Measurements from ENCODE around the gene CCRL2.
A peak's percentile ranks its signal among the peaks of the same experiment; 100 is the strongest.
"Not testable (repeated sequence)": the region's sequence is repeated elsewhere in the genome, so short reads cannot be mapped to it uniquely, and the experiment has no call there.

Gene CCRL2

GRCh38 chr3:46393554-46394434 is 13.3 kb upstream of the CCRL2 start:
- Mint-ChIP-seq H3K9me3 (no peaks in the 10 kb centered on the region), H3K27ac (no peak overlapping the region), H3K4me3 (no peak overlapping the region), H3K36me3 (no peaks in the 10 kb centered on the region), H3K4me1 (peaks cover 26% of the 10 kb centered on the region)
- ATAC-seq (no peak), DNase-seq (ENCODE audit: low spot score in 2 of 2) (no peak)

GRCh38 chr3:46395210-46395661 is 11.8 kb upstream of the CCRL2 start:
- Mint-ChIP-seq H3K27ac (peak overlapping the region; percentile 3), H3K4me3 (no peak overlapping the region)

GRCh38 chr3:46395766-46396530 is 11.1 kb upstream of the CCRL2 start:
- H3K4me3 Mint-ChIP-seq = no peak overlapping the region
- peak; percentile 65 for ATAC-seq
- DNase-seq (ENCODE audit: low spot score in 2 of 2) = no peak
- no peaks in the 10 kb centered on the region for H3K9me3 Mint-ChIP-seq
- H3K27ac Mint-ChIP-seq = no peak overlapping the region
- H3K36me3 Mint-ChIP-seq = no peaks in the 10 kb centered on the region
- H3K4me1 Mint-ChIP-seq = peaks cover 26% of the 10 kb centered on the region

More at GRCh38 chr3:46395210-46395661, 11.8 kb upstream of the CCRL2 start:
- DNase-seq (ENCODE audit: low spot score in 2 of 2) (no peak), ATAC-seq (no peak)
- no peaks in the 10 kb centered on the region for H3K9me3 Mint-ChIP-seq
- H3K36me3 Mint-ChIP-seq = no peaks in the 10 kb centered on the region
- peaks cover 26% of the 10 kb centered on the region for H3K4me1 Mint-ChIP-seq

GRCh38 chr3:46397111-46397510 is 9.9 kb upstream of the CCRL2 start:
- Mint-ChIP-seq H3K9me3 (no peaks in the 10 kb centered on the region), H3K4me1 (peaks cover 26% of the 10 kb centered on the region), H3K4me3 (no peak overlapping the region), H3K36me3 (no peaks in the 10 kb centered on the region), H3K27ac (no peak overlapping the region)
- no peak for ATAC-seq
- no peak for DNase-seq (ENCODE audit: low spot score in 2 of 2)

- DNase-seq (ENCODE audit: low spot score in 2 of 2) (no peak), ATAC-seq (no peak)
- Mint-ChIP-seq H3K4me1 (peaks cover 26% of the 10 kb centered on the region), H3K27ac (no peak overlapping the region), H3K9me3 (no peaks in the 10 kb centered on the region), H3K36me3 (no peaks in the 10 kb centered on the region), H3K4me3 (no peak overlapping the region)
Measured at GRCh38 chr3:46398186-46398955, 8.7 kb upstream of the CCRL2 start.

GRCh38 chr3:46399098-46399497 is 8.0 kb upstream of the CCRL2 start:
- Mint-ChIP-seq H3K9me3 (no peaks in the 10 kb centered on the region), H3K27ac (no peak overlapping the region), H3K4me3 (no peak overlapping the region), H3K4me1 (peaks cover 26% of the 10 kb centered on the region), H3K36me3 (no peaks in the 10 kb centered on the region)
- DNase-seq (ENCODE audit: low spot score in 2 of 2) = no peak
- no peak for ATAC-seq

- H3K4me1 Mint-ChIP-seq = peaks cover 23% of the 10 kb centered on the region
- H3K4me3 Mint-ChIP-seq = no peak overlapping the region
- no peaks in the 10 kb centered on the region for H3K36me3 Mint-ChIP-seq
- DNase-seq (ENCODE audit: low spot score in 2 of 2) (no peak), ATAC-seq (peak; percentile 51)
- H3K9me3 Mint-ChIP-seq = no peaks in the 10 kb centered on the region
- H3K27ac Mint-ChIP-seq = no peak overlapping the region
Measured at GRCh38 chr3:46399557-46399956, 7.5 kb upstream of the CCRL2 start.

GRCh38 chr3:46400000-46400734 is 6.9 kb upstream of the CCRL2 start:
- H3K27ac Mint-ChIP-seq = no peak overlapping the region
- no peaks in the 10 kb centered on the region for H3K36me3 Mint-ChIP-seq
- H3K4me1 Mint-ChIP-seq = peaks cover 17% of the 10 kb centered on the region
- no peaks in the 10 kb centered on the region for H3K9me3 Mint-ChIP-seq
- DNase-seq (ENCODE audit: low spot score in 2 of 2) (no peak), ATAC-seq (peak; percentile 37)
- H3K4me3 Mint-ChIP-seq = no peak overlapping the region

- DNase-seq (ENCODE audit: low spot score in 2 of 2) (no peak), ATAC-seq (no peak)
- H3K4me3 Mint-ChIP-seq = no peak overlapping the region
- H3K27ac Mint-ChIP-seq = no peak overlapping the region
- peaks cover 13% of the 10 kb centered on the region for H3K4me1 Mint-ChIP-seq
- H3K36me3 Mint-ChIP-seq = no peaks in the 10 kb centered on the region
- H3K9me3 Mint-ChIP-seq = no peaks in the 10 kb centered on the region
Measured at GRCh38 chr3:46400846-46401245, 6.2 kb upstream of the CCRL2 start.

GRCh38 chr3:46401579-46401978 is 5.5 kb upstream of the CCRL2 start:
- Mint-ChIP-seq H3K9me3 (no peaks in the 10 kb centered on the region), H3K4me1 (peaks cover 10% of the 10 kb centered on the region), H3K27ac (no peak overlapping the region), H3K36me3 (no peaks in the 10 kb centered on the region), H3K4me3 (no peak overlapping the region)
- ATAC-seq = no peak
- no peak for DNase-seq (ENCODE audit: low spot score in 2 of 2)

- DNase-seq (ENCODE audit: low spot score in 2 of 2); ATAC-seq; H3K4me3 Mint-ChIP-seq; H3K36me3 Mint-ChIP-seq; H3K27ac Mint-ChIP-seq; H3K9me3 Mint-ChIP-seq: not testable (repeated sequence)
- peaks cover 17% of the 10 kb centered on the region for H3K4me1 Mint-ChIP-seq
Measured at GRCh38 chr3:46402902-46403301, 4.2 kb upstream of the CCRL2 start.

GRCh38 chr3:46405301-46406019 is 1.6 kb upstream of the CCRL2 start:
- H3K4me3 Mint-ChIP-seq = no peak overlapping the region
- DNase-seq (ENCODE audit: low spot score in 2 of 2) (no peak), ATAC-seq (no peak)
- peaks cover 6% of the 10 kb centered on the region for H3K36me3 Mint-ChIP-seq
- peaks cover 30% of the 10 kb centered on the region for H3K4me1 Mint-ChIP-seq
- no peaks in the 10 kb centered on the region for H3K9me3 Mint-ChIP-seq
- H3K27ac Mint-ChIP-seq = peak overlapping the region; percentile 20

- peak overlapping the region; percentile 97 for H3K27ac Mint-ChIP-seq
- H3K36me3 Mint-ChIP-seq = peaks cover 6% of the 10 kb centered on the region
- peaks cover 30% of the 10 kb centered on the region for H3K4me1 Mint-ChIP-seq
- DNase-seq (ENCODE audit: low spot score in 2 of 2) (no peak), ATAC-seq (no peak)
- H3K4me3 Mint-ChIP-seq = peak overlapping the region; percentile 83
- no peaks in the 10 kb centered on the region for H3K9me3 Mint-ChIP-seq
Measured at GRCh38 chr3:46406443-46406787, 644 bp upstream of the CCRL2 start.

- DNase-seq (ENCODE audit: low spot score in 2 of 2) (no peak), ATAC-seq (no peak)
- peak overlapping the region; percentile 97 for H3K27ac Mint-ChIP-seq
- peaks cover 6% of the 10 kb centered on the region for H3K36me3 Mint-ChIP-seq
- peak overlapping the region; percentile 83 for H3K4me3 Mint-ChIP-seq
- H3K4me1 Mint-ChIP-seq = peaks cover 30% of the 10 kb centered on the region
- no peaks in the 10 kb centered on the region for H3K9me3 Mint-ChIP-seq
Measured at GRCh38 chr3:46407970-46408369, 911 bp downstream of the CCRL2 start.
